ENCODE measurements around the gene TSPAN9. TPM values are rescaled to one million over a fixed set of nuclear protein-coding genes. Genes with fewer than 3 reads are reported as not detected.

The TSPAN9 gene
- total RNA-seq, 1 donor from 2014 or later: 23.8 TPM

GRCh38 chr12:3332188-3332587 is 255.0 kb downstream of the TSPAN9 start:
- no peak for TF ChIP-seq CTCF (conservative IDR thresholded peaks at IDR 0.05)
- H3K27me3 Mint-ChIP-seq (ENCODE audit: low read depth): no peaks in the 10 kb centered on the region
- H3K9me3 Mint-ChIP-seq: peaks cover 3% of the 10 kb centered on the region
- H3K4me1 Mint-ChIP-seq: peaks cover 34% of the 10 kb centered on the region
- no peaks in the 10 kb centered on the region for H3K36me3 Mint-ChIP-seq (ENCODE audit: low read depth)
- DNase-seq (ENCODE audit: low read depth, low spot score): no peak
- no peak overlapping the region for H3K27ac Mint-ChIP-seq (ENCODE audit: unreplicated experiment)
- no peak overlapping the region for H3K4me3 Mint-ChIP-seq

- H3K9me3 Mint-ChIP-seq: peaks cover 3% of the 10 kb centered on the region
- peaks cover 39% of the 10 kb centered on the region for H3K4me1 Mint-ChIP-seq
- H3K27me3 Mint-ChIP-seq (ENCODE audit: low read depth): no peaks in the 10 kb centered on the region
- no peaks in the 10 kb centered on the region for H3K36me3 Mint-ChIP-seq (ENCODE audit: low read depth)
- H3K4me3 Mint-ChIP-seq: no peak overlapping the region
- no peak overlapping the region for H3K27ac Mint-ChIP-seq (ENCODE audit: unreplicated experiment)
- peak; percentile 30 for TF ChIP-seq CTCF (conservative IDR thresholded peaks at IDR 0.05)
- peak; percentile 37 for DNase-seq (ENCODE audit: low read depth, low spot score)
Observed at GRCh38 chr12:3333583-3333982, 256.4 kb downstream of the TSPAN9 start.

- no peak for DNase-seq (ENCODE audit: low read depth, low spot score)
- no peak overlapping the region for H3K4me3 Mint-ChIP-seq
- peak overlapping the region; percentile 5 for H3K27ac Mint-ChIP-seq (ENCODE audit: unreplicated experiment)
- H3K9me3 Mint-ChIP-seq: peaks cover 3% of the 10 kb centered on the region
- H3K4me1 Mint-ChIP-seq: peaks cover 39% of the 10 kb centered on the region
- peak; percentile 4 for TF ChIP-seq CTCF (conservative IDR thresholded peaks at IDR 0.05)
- H3K36me3 Mint-ChIP-seq (ENCODE audit: low read depth): no peaks in the 10 kb centered on the region
- H3K27me3 Mint-ChIP-seq (ENCODE audit: low read depth): no peaks in the 10 kb centered on the region
Observed at GRCh38 chr12:3333991-3334391, 256.8 kb downstream of the TSPAN9 start.

- no peaks in the 10 kb centered on the region for H3K27me3 Mint-ChIP-seq (ENCODE audit: low read depth)
- H3K9me3 Mint-ChIP-seq: peaks cover 3% of the 10 kb centered on the region
- TF ChIP-seq CTCF (conservative IDR thresholded peaks at IDR 0.05): no peak
- no peak overlapping the region for H3K27ac Mint-ChIP-seq (ENCODE audit: unreplicated experiment)
- no peak overlapping the region for H3K4me3 Mint-ChIP-seq
- H3K4me1 Mint-ChIP-seq: peaks cover 39% of the 10 kb centered on the region
- DNase-seq (ENCODE audit: low read depth, low spot score): no peak
- H3K36me3 Mint-ChIP-seq (ENCODE audit: low read depth): no peaks in the 10 kb centered on the region
Observed at GRCh38 chr12:3335078-3335487, 257.9 kb downstream of the TSPAN9 start.

Other genes starting within 250 kb of the TSPAN9 start
- not detected in 2 replicates for gene NRIP2, start 242.3 kb upstream of the TSPAN9 start, total RNA-seq
- gene TEX52, start 220.3 kb upstream of the TSPAN9 start, total RNA-seq: 0.25 TPM in 1 of 2 replicates, not detected in the other
- gene FOXM1, start 200.2 kb upstream of the TSPAN9 start, total RNA-seq: 147 and 149 TPM in 2 replicates
- 55.5 and 60.5 TPM in 2 replicates for gene RHNO1, start 200.2 kb upstream of the TSPAN9 start, total RNA-seq
- gene TULP3, start 186.5 kb upstream of the TSPAN9 start, total RNA-seq: 28.8 and 30.2 TPM in 2 replicates
- gene TEAD4, start 118.0 kb upstream of the TSPAN9 start, total RNA-seq: 28.6 and 30.9 TPM in 2 replicates

Data from neural crest cell (in vitro differentiated cells).